A549 (cell line): ENCODE measurements around the gene EVI5L. TPM values are rescaled to one million over a fixed set of nuclear protein-coding genes. Genes with fewer than 3 reads are reported as not detected.

Source experiments
- ATAC-seq, 2 experiments: fragments of 200-7000 bp in 1 of 2; fragments of >200 bp in 1 of 2; cut with Nextera tagmentation in 1 of 2; cut with Tn5 transposase in 1 of 2; 3 replicates each; pipeline versions ENCODE4 v1.8.0 to v1.9.1; 2018 to 2020; ENCODE audit warnings: mild to moderate bottlenecking in 1 of 2, moderate library complexity in 1 of 2
- CTCF ChIA-PET: fragments of 300-600 bp; sonication (Branson Sonifier 250); formaldehyde crosslinking; extraction: SDS; loops from one replicate; lab custom pipeline; 2021; ENCODE audit warnings: antibody characterized with exemption, inconsistent platforms; lab: Yijun Ruan, JAX
- POLR2A ChIA-PET: fragments of 350-600 bp; formaldehyde crosslinking; extraction: SDS; loops from one replicate; lab custom pipeline; 2021; ENCODE audit warnings: antibody characterized with exemption, inconsistent platforms; lab: Yijun Ruan, JAX
- DNase-seq, 2 experiments: peaks; one replicate each; pipeline versions ENCODE4 v3.0.0 to v3.0.0-alpha.2; 2011 to 2016; ENCODE audit warnings: low read depth in 1 of 2, low spot score in 1 of 2
- FAIRE-seq: peaks from 2 replicates; lab custom pipeline; 2011; peaks lifted over from hg19 to GRCh38; lab: Jason Lieb, UNC
- H3K27ac ChIP-seq, 2 experiments: fragments of >200 bp; sonication (Bioruptor Twin); formaldehyde crosslinking; 3 replicates each; pipeline ENCODE4 v1.5.1; 2016 to 2017
- H3K4me1 ChIP-seq: fragments of >200 bp; sonication (Bioruptor Twin); formaldehyde crosslinking; 3 replicates; pipeline ENCODE4 v1.6.1; 2016
- H3K4me2 ChIP-seq: fragments of >200 bp; sonication (Bioruptor Twin); formaldehyde crosslinking; 3 replicates; pipeline ENCODE4 v1.6.1; 2016
- H3K4me3 ChIP-seq: fragments of >200 bp; sonication (Bioruptor Twin); formaldehyde crosslinking; 3 replicates; pipeline ENCODE4 v1.5.1; 2016
- H3K9me3 ChIP-seq: fragments of >200 bp; sonication (Bioruptor Twin); formaldehyde crosslinking; 3 replicates; pipeline ENCODE4 v1.6.1; 2016
- BCL3 ChIP-seq: fragments of >200 bp; sonication (Bioruptor Twin); formaldehyde crosslinking; IDR thresholded peaks from 3 replicates; pipeline ENCODE4 v1.6.1; 2016
- CBX8 ChIP-seq: fragments of 200-600 bp; sonication (generic); IDR thresholded peaks from 2 replicates; pipeline ENCODE4 v1.6.1; 2016
- CEBPB ChIP-seq, 2 experiments: fragments of >200 bp in 1 of 2; sonication (Bioruptor Twin) in 1 of 2; formaldehyde crosslinking in 1 of 2; IDR thresholded peaks; 2 replicates each; pipeline ENCODE4 v1.6.1; 2012 to 2016
- CHD2 ChIP-seq: fragments of 150-350 bp; IDR thresholded peaks from 2 replicates; pipeline ENCODE4 v1.6.1; 2014; ENCODE audit warnings: low read length; ENCODE audit not compliant: partially characterized antibody
- CTCF ChIP-seq: fragments of >200 bp; sonication (Bioruptor Twin); formaldehyde crosslinking; IDR thresholded peaks from 3 replicates; pipeline ENCODE4 v1.5.1; 2016
- EHF ChIP-seq: fragments of 250-450 bp; sonication (Bioruptor Pico); IDR thresholded peaks from 2 replicates; pipeline ENCODE4 v1.5.0; 2020; ENCODE audit warnings: mild to moderate bottlenecking
- EHMT2 ChIP-seq: fragments of 200-600 bp; sonication (generic); IDR thresholded peaks from 2 replicates; pipeline ENCODE4 v1.6.1; 2016; ENCODE audit warnings: antibody characterized with exemption, low read depth, mild to moderate bottlenecking, moderate library complexity
- ELK1 ChIP-seq: fragments of 150-350 bp; IDR thresholded peaks from 2 replicates; pipeline ENCODE4 v1.6.1; 2014; ENCODE audit warnings: low read depth, mild to moderate bottlenecking, low read length
- EP300 ChIP-seq, 2 experiments: fragments of >200 bp; sonication (Bioruptor Twin); formaldehyde crosslinking; IDR thresholded peaks; 2 replicates in 1 of 2; 3 replicates in 1 of 2; pipeline ENCODE4 v1.6.1; 2016 to 2017
- FOSB ChIP-seq: fragments of 250-450 bp; sonication (Bioruptor Pico); IDR thresholded peaks from 2 replicates; pipeline ENCODE4 v1.5.0; 2020; ENCODE audit warnings: mild to moderate bottlenecking, moderate library complexity
- FOXS1 ChIP-seq: fragments of 250-450 bp; sonication (Bioruptor Pico); IDR thresholded peaks from 2 replicates; pipeline ENCODE4 v1.5.0; 2020; ENCODE audit warnings: mild to moderate bottlenecking, moderate library complexity
- GATA3 ChIP-seq: IDR thresholded peaks from 2 replicates; pipeline ENCODE4 v1.6.1; 2012; ENCODE audit warnings: borderline replicate concordance
- HDAC2 ChIP-seq: fragments of 200-600 bp; sonication (generic); IDR thresholded peaks from 2 replicates; pipeline ENCODE4 v1.6.1; 2016
- HOXA7 ChIP-seq: fragments of 250-450 bp; sonication (Bioruptor Pico); IDR thresholded peaks from 2 replicates; pipeline ENCODE4 v1.5.0; 2020; ENCODE audit warnings: mild to moderate bottlenecking, moderate library complexity
- KDM5A ChIP-seq: fragments of 200-600 bp; sonication (generic); IDR thresholded peaks from 2 replicates; pipeline ENCODE4 v1.6.1; 2016; ENCODE audit warnings: antibody characterized with exemption, mild to moderate bottlenecking
- MAX ChIP-seq: IDR thresholded peaks from 2 replicates; pipeline ENCODE4 v1.6.1; 2012
- MAZ ChIP-seq: fragments of 150-350 bp; IDR thresholded peaks from 2 replicates; pipeline ENCODE4 v1.6.1; 2014; ENCODE audit warnings: antibody characterized with exemption, low read depth, low read length, borderline replicate concordance
- NFE2L2 ChIP-seq: fragments of 150-350 bp; conservative IDR thresholded peaks from 2 replicates; pipeline ENCODE4 v1.6.1; 2014; ENCODE audit warnings: low read length
- NR3C1 ChIP-seq: fragments of >200 bp; sonication (Bioruptor Twin); formaldehyde crosslinking; IDR thresholded peaks from 3 replicates; pipeline ENCODE4 v1.6.1; 2017
- PBX3 ChIP-seq: IDR thresholded peaks from 2 replicates; pipeline ENCODE4 v1.6.1; 2012
- POLR2A ChIP-seq: IDR thresholded peaks from 2 replicates; pipeline ENCODE4 v1.6.1; 2012; ENCODE audit warnings: mild to moderate bottlenecking, low read length
- POLR2AphosphoS2 ChIP-seq: conservative IDR thresholded peaks from 2 replicates; pipeline ENCODE4 v1.6.1; 2012; ENCODE audit warnings: low read length, improper control_type of control experiment, inconsistent platforms
- RAD21 ChIP-seq, 2 experiments: fragments of >200 bp in 1 of 2; sonication (Bioruptor Twin) in 1 of 2; formaldehyde crosslinking in 1 of 2; IDR thresholded peaks in 1 of 2; conservative IDR thresholded peaks in 1 of 2; 2 replicates in 1 of 2; 3 replicates in 1 of 2; pipeline ENCODE4 v1.6.1; 2012 to 2018; ENCODE audit warnings: inconsistent platforms in 1 of 2
- RCOR1 ChIP-seq: fragments of 150-350 bp; IDR thresholded peaks from 2 replicates; pipeline ENCODE4 v1.6.1; 2014; ENCODE audit warnings: antibody characterized with exemption, low read length, low read depth
- REST ChIP-seq: fragments of 200-600 bp; sonication (generic); IDR thresholded peaks from 2 replicates; pipeline ENCODE4 v1.6.1; 2016; ENCODE audit warnings: antibody characterized with exemption, mild to moderate bottlenecking, moderate library complexity
- RFX5 ChIP-seq: fragments of 450-650 bp; IDR thresholded peaks from 2 replicates; pipeline ENCODE4 v1.7.1; 2014; ENCODE audit warnings: antibody characterized with exemption, mild to moderate bottlenecking, moderate library complexity
- SMC3 ChIP-seq: fragments of >200 bp; sonication (Bioruptor Twin); formaldehyde crosslinking; IDR thresholded peaks from 3 replicates; pipeline ENCODE4 v1.6.1; 2018; ENCODE audit warnings: inconsistent platforms
- TFCP2L1 ChIP-seq: fragments of 250-450 bp; sonication (Bioruptor Pico); IDR thresholded peaks from 2 replicates; pipeline ENCODE4 v1.5.0; 2021; ENCODE audit warnings: mild to moderate bottlenecking
- ZFP36 ChIP-seq: fragments of 450-650 bp; IDR thresholded peaks from 2 replicates; pipeline ENCODE4 v1.6.1; 2014; ENCODE audit warnings: borderline replicate concordance; ENCODE audit not compliant: partially characterized antibody
- ZSCAN20 ChIP-seq: fragments of 250-450 bp; sonication (Bioruptor Pico); IDR thresholded peaks from 2 replicates; pipeline ENCODE4 v1.8.0; 2022; ENCODE audit warnings: mild to moderate bottlenecking, moderate library complexity
- WGBS: methylation state at CpG from one replicate; pipeline ENCODE4 v1.1.6; 2017; ENCODE audit errors: missing lambda C conversion rate; 5-methylcytosine and 5-hydroxymethylcytosine counted together
- polyA plus RNA-seq, 4 experiments: library from polyadenylated mRNA; depleted of rRNA in 3 of 4; stranded (reverse); fragments of >200 nt; fragmentation: RNase III in 1 of 4; extraction: RNeasy Plus Mini Kit Qiagen cat#74134 plus additional on column Dnase treatment in 1 of 4; gene quantifications; 2 replicates in 3 of 4; 3 replicates in 1 of 4; pipeline ENCODE4 v1.2.3, GENCODE V29; 2011 to 2017

Gene EVI5L
- polyA plus RNA-seq, 2 of the 4 experiments (the other 2 are of a cell fraction): 1.2 to 1.8 TPM

GRCh38 chr19:7833225-7834099, 3.4 kb downstream of the EVI5L start:
- H3K4me3 ChIP-seq: no peak overlapping the region
- ATAC-seq (no peak), DNase-seq (peak in 1 of 2 experiments; percentile 67), FAIRE-seq (no peak)
- CTCF ChIA-PET: interaction anchor here (3.3 kb wide), 1 partner anchor 19 kb away, joined by 20 read pairs; no protein-coding TSS in a partner anchor
- H3K9me3 ChIP-seq: no peaks in the 10 kb centered on the region
- H3K27ac ChIP-seq: no peak overlapping the region
- no peak for TF ChIP-seq CBX8
- TF ChIP-seq KDM5A: no peak
- no peak for TF ChIP-seq HOXA7 (CRISPR knock-in tag)
- TF ChIP-seq RCOR1: no peak
- no peak for TF ChIP-seq ELK1
- no peak for TF ChIP-seq ZSCAN20
- TF ChIP-seq MAX: no peak
- TF ChIP-seq RFX5: no peak
- no peak for TF ChIP-seq GATA3
- TF ChIP-seq NFE2L2: no peak
- no peak for TF ChIP-seq FOXS1 (CRISPR knock-in tag)
- TF ChIP-seq POLR2AphosphoS2: no peak
- TF ChIP-seq EP300 (IDR thresholded peaks at IDR 0.05): no peak
- no peak for TF ChIP-seq HDAC2
- TF ChIP-seq PBX3: no peak
- TF ChIP-seq RAD21 (conservative IDR thresholded peaks at IDR 0.05 in 1 of 2, IDR thresholded peaks at IDR 0.05 in 1 of 2): no peak
- TF ChIP-seq EHMT2: no peak
- POLR2A ChIA-PET: no interaction called here
- WGBS: 66% methylated on average over 22 of the region's 23 CpGs
- no peak overlapping the region for H3K4me2 ChIP-seq
- peaks cover 15% of the 10 kb centered on the region; the same call in 2 of the 3 replicates for H3K4me1 ChIP-seq

GRCh38 chr19:7839476-7839875, 9.5 kb downstream of the EVI5L start:
- TF ChIP-seq ZSCAN20 (no peak), EHF (no peak), TFCP2L1 (no peak), REST (no peak), NR3C1 (no peak), POLR2AphosphoS2 (no peak), MAZ (no peak), CHD2 (no peak), RAD21 (conservative IDR thresholded peaks at IDR 0.05 in 1 of 2, IDR thresholded peaks at IDR 0.05 in 1 of 2) (no peak), KDM5A (no peak), FOSB (no peak), HDAC2 (no peak), BCL3 (no peak), CEBPB (IDR thresholded peaks at IDR 0.05) (no peak), EHMT2 (no peak), POLR2A (no peak), SMC3 (no peak), CTCF (no peak), ZFP36 (no peak)
- FAIRE-seq: no peak
- Histone ChIP-seq H3K4me3 (no peak overlapping the region), H3K4me2 (no peak overlapping the region), H3K4me1 (peaks cover 5% of the 10 kb centered on the region; the same call in 1 of the 3 replicates), H3K9me3 (no peaks in the 10 kb centered on the region), H3K27ac (no peak overlapping the region)
- ChIA-PET CTCF (no interaction called here), POLR2A (no interaction called here)
- 85% methylated on average over 5 of the region's 6 CpGs for WGBS
- no peak for ATAC-seq
- DNase-seq: no peak
